Nucleus accumbens (tissue), 56 donors: ENCODE measurements around the gene OSGEP.

Experiments used
- DNase-seq, 56 donors: peaks; one replicate each; lab custom pipeline; 2025; lab: John Stamatoyannopoulos, UW

The OSGEP gene

GRCh38 chr14:20454516-20455354 is at the start of gene OSGEP, which contains the start of gene APEX1:
TSS of gene OSGEP (minus strand) at chr14:20454812. CDS start at chr14:20454683, 129 bp downstream.
TSS of gene APEX1 (plus strand) at chr14:20455226. CDS start at chr14:20455646, 420 bp downstream.
- DNase-seq = peak; percentile 83 to 99 (median 97)

- peak in 11 of 56 donors; percentile 1 to 20 (median 3) for DNase-seq
Measured at GRCh38 chr14:20503898-20504297, 49.3 kb upstream of the OSGEP start.

GRCh38 chr14:20501346-20501745 is 46.7 kb upstream of the OSGEP start:
- no peak for DNase-seq

- no peak for DNase-seq
Measured at GRCh38 chr14:20499881-20500280, 45.3 kb upstream of the OSGEP start.

- no peak for DNase-seq
Measured at GRCh38 chr14:20499108-20499507, 44.5 kb upstream of the OSGEP start.

- DNase-seq = no peak
Measured at GRCh38 chr14:20498622-20499021, 44.0 kb upstream of the OSGEP start.

- no peak for DNase-seq
Measured at GRCh38 chr14:20494935-20495766, 40.5 kb upstream of the OSGEP start.

GRCh38 chr14:20493634-20494033 is 39.0 kb upstream of the OSGEP start:
- DNase-seq = peak in 4 of 56 donors; percentile 0 to 16 (median 6)

GRCh38 chr14:20492486-20492885 is 37.9 kb upstream of the OSGEP start:
- DNase-seq = no peak

GRCh38 chr14:20490563-20490962 is 36.0 kb upstream of the OSGEP start:
- no peak for DNase-seq

GRCh38 chr14:20489093-20489994 is 34.7 kb upstream of the OSGEP start:
- peak in 1 of 56 donors; percentile 0 for DNase-seq

- no peak for DNase-seq
Measured at GRCh38 chr14:20487396-20487725, 32.7 kb upstream of the OSGEP start.

GRCh38 chr14:20486684-20487395 is 32.2 kb upstream of the OSGEP start:
- no peak for DNase-seq

- DNase-seq = no peak
Measured at GRCh38 chr14:20485900-20486299, 31.3 kb upstream of the OSGEP start.

GRCh38 chr14:20482382-20482781 is 27.8 kb upstream of the OSGEP start:
- DNase-seq = no peak

- DNase-seq = no peak
Measured at GRCh38 chr14:20478894-20479293, 24.3 kb upstream of the OSGEP start.

GRCh38 chr14:20477211-20477876 is 22.7 kb upstream of the OSGEP start:
- DNase-seq = peak in 10 of 56 donors; percentile 2 to 45 (median 7)

GRCh38 chr14:20476776-20477175 is 22.2 kb upstream of the OSGEP start:
- DNase-seq = no peak

- DNase-seq = no peak
Measured at GRCh38 chr14:20472536-20473169, 18.0 kb upstream of the OSGEP start.
